PC-9 (cell line): ENCODE data around the gene SIRT2. TPM values are rescaled to one million over a fixed set of nuclear protein-coding genes. Genes with fewer than 3 reads are reported as not detected.

Experiments
- BruUV-seq: library from RNA; stranded (reverse); fragments of 400-500 nt; replicated peaks from 2 replicates; lab custom pipeline; 2021; lab: Mats Ljungman, UMichigan
- CTCF ChIA-PET: fragments of 300-600 bp; sonication (Branson Sonifier 250); formaldehyde crosslinking; loops from one replicate; lab custom pipeline; 2022; ENCODE audit warnings: antibody characterized with exemption; lab: Charles Lee
- POLR2A ChIA-PET: fragments of 300-600 bp; sonication (Branson Sonifier 250); formaldehyde crosslinking; loops from one replicate; lab custom pipeline; 2022; ENCODE audit warnings: antibody characterized with exemption; ENCODE audit not compliant: unreplicated experiment; lab: Charles Lee
- DNase-seq, 2 experiments: peaks; one replicate each; pipeline versions ENCODE4 v3.0.0 to v3.0.0-alpha.2; 2015 to 2022; ENCODE audit warnings: mixed read lengths in 1 of 2
- H2AFZ ChIP-seq: fragments of 200-600 bp; sonication (generic); 2 replicates; pipeline ENCODE4 v1.8.1; 2017; ENCODE audit warnings: antibody characterized with exemption
- H3F3A ChIP-seq: fragments of 200-600 bp; sonication (generic); 2 replicates; pipeline ENCODE4 v1.8.1; 2017; ENCODE audit warnings: antibody characterized with exemption, mild to moderate bottlenecking, low read depth; ENCODE audit not compliant: insufficient read depth
- H3K27ac ChIP-seq: fragments of 200-600 bp; sonication (generic); 2 replicates; pipeline ENCODE4 v1.6.1; 2016; ENCODE audit warnings: mixed run types
- H3K27me3 ChIP-seq: fragments of 200-600 bp; sonication (generic); 2 replicates; pipeline ENCODE4 v1.6.1; 2016; ENCODE audit warnings: low read depth, mixed run types; ENCODE audit not compliant: insufficient read depth
- H3K36me3 ChIP-seq: fragments of 200-600 bp; sonication (generic); 2 replicates; pipeline ENCODE4 v1.6.1; 2016; ENCODE audit warnings: low read depth, mixed run types
- H3K4me1 ChIP-seq: fragments of 200-600 bp; sonication (generic); replicated peaks from 2 replicates; pipeline ENCODE4 v1.6.1; 2016; ENCODE audit warnings: mixed run types; ENCODE audit not compliant: insufficient read depth
- H3K4me2 ChIP-seq: fragments of 200-600 bp; sonication (generic); 2 replicates; pipeline ENCODE4 v1.6.1; 2017; ENCODE audit warnings: mixed run types
- H3K4me3 ChIP-seq: fragments of 200-600 bp; sonication (generic); 2 replicates; pipeline ENCODE4 v1.6.1; 2016; ENCODE audit warnings: mixed run types
- H3K79me2 ChIP-seq: fragments of 200-600 bp; sonication (generic); 2 replicates; pipeline ENCODE4 v1.6.1; 2017; ENCODE audit warnings: low read depth, mixed run types
- H3K9me2 ChIP-seq: fragments of 200-600 bp; sonication (generic); 2 replicates; pipeline ENCODE4 v1.8.1; 2017; ENCODE audit warnings: mild to moderate bottlenecking; ENCODE audit not compliant: insufficient read depth
- H3K9me3 ChIP-seq: fragments of 200-600 bp; sonication (generic); 2 replicates; pipeline ENCODE4 v1.8.1; 2016; ENCODE audit warnings: low read depth; ENCODE audit not compliant: insufficient read depth
- H4K20me1 ChIP-seq: fragments of 200-600 bp; sonication (generic); 2 replicates; pipeline ENCODE4 v1.8.1; 2017; ENCODE audit not compliant: insufficient read depth
- CTCF ChIP-seq: fragments of 200-600 bp; sonication (generic); conservative IDR thresholded peaks from 2 replicates; pipeline ENCODE4 v1.6.1; 2017; ENCODE audit warnings: mixed run types, antibody characterized with exemption, mild to moderate bottlenecking, moderate library complexity
- EZH2 ChIP-seq: fragments of 200-600 bp; sonication (generic); IDR thresholded peaks from 2 replicates; pipeline ENCODE4 v1.8.0; 2017; ENCODE audit warnings: antibody characterized with exemption, low read depth
- intact Hi-C: fragments of 100-400 bp; cut with micrococcal nuclease; formaldehyde crosslinking; loops from one replicate; pipeline ENCODE4 v1.10.0; 2022; ENCODE audit not compliant: unreplicated experiment
- total RNA-seq: library from RNA; stranded (reverse); gene quantifications from 2 replicates; pipeline ENCODE4 v1.2.3, GENCODE V29; 2021

SIRT2 gene
- total RNA-seq, 1 experiment from 2014 or later = 32.9 TPM

- peaks cover 14% of the 10 kb centered on the region for H4K20me1 ChIP-seq
- CTCF ChIA-PET = interaction anchor here (0.5 to 1.2 kb wide), 5 partner anchors 49 to 436 kb away, joined by 3 to 8 read pairs (median 5); partner anchors contain the start of genes FAM98C, MRPS12 and SARS2
- TF ChIP-seq EZH2 (no peak), CTCF (peak; percentile 79)
- no peaks in the 10 kb centered on the region for H3K9me2 ChIP-seq
- H3K27me3 ChIP-seq = no peaks in the 10 kb centered on the region
- BruUV-seq = TSS peak; percentile 86
- H3K4me1 ChIP-seq = peaks cover 66% of the 10 kb centered on the region
- POLR2A ChIA-PET = interaction anchor here (0.5 to 1.0 kb wide), 10 partner anchors 10 to 669 kb away, joined by 3 to 13 read pairs (median 3); partner anchors contain the start of genes FAM98C, MRPS12 and SARS2
- intact Hi-C loops = loop anchor here (1.0 to 10.0 kb wide), 9 partner anchors 92 to 434 kb away; partner anchors contain the start of genes FAM98C, FBXO27, MRPS12 and SARS2
- peak overlapping the region; percentile 98 for H3K27ac ChIP-seq
- H3K36me3 ChIP-seq = peaks cover 48% of the 10 kb centered on the region
- H3K4me3 ChIP-seq = peak overlapping the region; percentile 34; the same call in 1 of the 2 replicates
- peak overlapping the region; percentile 75 for H3K4me2 ChIP-seq
- peaks cover 85% of the 10 kb centered on the region for H3F3A ChIP-seq
- peaks cover 39% of the 10 kb centered on the region for H3K79me2 ChIP-seq
- H2AFZ ChIP-seq = no peak overlapping the region
- DNase-seq = peak; percentile 94 to 98
- H3K9me3 ChIP-seq = no peaks in the 10 kb centered on the region
These were observed 61.0 kb downstream of the SIRT2 start for GRCh38 chr19:38838208-38838985.

GRCh38 chr19:38837656-38838121 lies 61.7 kb downstream of the SIRT2 start:
- H4K20me1 ChIP-seq = peaks cover 6% of the 10 kb centered on the region
- no peak for TF ChIP-seq CTCF
- TF ChIP-seq EZH2 = no peak

More at GRCh38 chr19:38837656-38838121, 61.7 kb downstream of the SIRT2 start:
- Histone ChIP-seq H3K4me2 (peak overlapping the region; percentile 75), H3K9me3 (no peaks in the 10 kb centered on the region), H3K4me3 (peak overlapping the region; percentile 34; the same call in 1 of the 2 replicates), H3K79me2 (peaks cover 34% of the 10 kb centered on the region), H2AFZ (no peak overlapping the region), H3K27ac (peak overlapping the region; percentile 98), H3K4me1 (peaks cover 73% of the 10 kb centered on the region), H3K27me3 (no peaks in the 10 kb centered on the region), H3F3A (peaks cover 85% of the 10 kb centered on the region), H3K36me3 (peaks cover 44% of the 10 kb centered on the region), H3K9me2 (no peaks in the 10 kb centered on the region)
- DNase-seq = peak; percentile 59 to 97
- no TSS peak for BruUV-seq
- POLR2A ChIA-PET = interaction anchor here (0.6 to 0.9 kb wide), 10 partner anchors 10 to 533 kb away, joined by 3 to 6 read pairs (median 3); partner anchors contain the start of gene FAM98C
- intact Hi-C loops = loop anchor here (1.0 to 10.0 kb wide), 9 partner anchors 93 to 433 kb away; partner anchors contain the start of genes FAM98C, FBXO27, MRPS12 and SARS2
- CTCF ChIA-PET = interaction anchor here (1.2 kb wide), 2 partner anchors 50 to 435 kb away, joined by 3 to 5 read pairs; partner anchors contain the start of gene FAM98C
